A549 treated with DMSO at 1 μM for 4 hours (cell line): ENCODE data around the gene RAD54L2. TPM values are rescaled to one million over a fixed set of nuclear protein-coding genes. Genes with fewer than 3 reads are reported as not detected.

Experiments used
- total RNA-seq: library from RNA; stranded (reverse); fragments of 200-300 nt; extraction: Qiagen RNA extraction; gene quantifications from 5 replicates; pipeline ENCODE4 v1.2.3, GENCODE V29; 2022; ENCODE audit warnings: low read depth

Gene RAD54L2
- 4.4 to 5.9 TPM (median 4.9 TPM) in 5 replicates for total RNA-seq

DNA sequence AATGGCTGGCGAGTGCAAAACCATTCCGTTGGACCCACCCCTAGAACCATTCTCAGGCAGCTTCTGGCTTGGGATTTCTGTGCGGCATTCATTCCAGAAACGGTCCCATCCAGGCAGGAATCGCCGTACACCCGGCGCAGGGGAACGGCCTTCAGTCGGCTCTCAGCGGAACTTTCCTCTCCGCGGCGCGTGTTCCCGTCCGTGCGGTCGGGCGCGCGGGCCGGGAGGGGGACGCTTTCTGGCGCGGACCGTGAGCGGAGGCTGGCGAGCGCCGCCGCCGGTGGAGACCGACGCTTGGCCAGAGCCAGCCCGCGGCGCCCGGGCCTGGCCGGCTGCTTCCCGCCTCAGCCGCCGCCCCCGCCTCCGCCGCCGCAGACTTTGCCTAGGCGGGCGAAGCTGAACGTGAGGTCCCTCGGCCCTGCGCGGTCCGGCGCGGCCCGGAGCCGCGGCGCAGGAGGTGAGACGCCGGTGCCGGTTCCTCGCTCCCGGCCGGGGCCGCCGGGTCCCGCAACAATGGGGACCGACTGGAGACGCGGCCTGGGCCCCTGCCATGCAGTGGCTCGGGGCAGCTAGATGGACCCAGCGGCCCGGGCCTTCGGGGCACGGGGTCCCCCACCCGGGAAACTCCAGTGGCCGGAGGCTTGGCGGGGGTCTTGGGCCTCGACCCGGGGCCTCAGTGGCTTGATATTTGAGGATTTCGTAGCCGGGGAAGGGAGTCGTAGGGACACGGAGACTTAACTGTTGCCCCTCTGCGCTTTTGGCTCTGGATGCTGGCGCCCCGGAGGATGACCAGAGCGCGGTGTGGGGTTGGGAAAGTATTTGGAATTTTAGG lies at the start of gene RAD54L2:
TSS of gene RAD54L2 (plus strand) at position 261 of the 832 bp plus-strand sequence. CDS start 51,702 bp downstream, outside the sequence.

Other genes starting within 250 kb of the RAD54L2 start
- gene MANF, start 153.4 kb upstream of the RAD54L2 start, total RNA-seq: 88.5 to 129 TPM (median 114 TPM) in 5 replicates
- gene RBM15B, start 147.4 kb upstream of the RAD54L2 start, total RNA-seq: 19.2 to 22.4 TPM (median 20.7 TPM) in 5 replicates
- 14.2 to 15.3 TPM (median 14.4 TPM) in 5 replicates for gene DCAF1, start 38.7 kb upstream of the RAD54L2 start, total RNA-seq
- gene TEX264, start 132.5 kb downstream of the RAD54L2 start, total RNA-seq: 61.5 to 70.4 TPM (median 66.1 TPM) in 5 replicates
- gene GRM2, start 168.3 kb downstream of the RAD54L2 start, total RNA-seq: 0.04 to 0.11 TPM (median 0.07 TPM) in 5 replicates
- not detected in 5 replicates for gene IQCF6, start 240.5 kb downstream of the RAD54L2 start, total RNA-seq